HEK293 (cell line): ENCODE measurements around the gene LRFN4.

Source experiments
- CTCF ChIA-PET: fragments of 350-600 bp; formaldehyde crosslinking; extraction: SDS; loops from one replicate; lab custom pipeline; 2021; ENCODE audit warnings: antibody characterized with exemption; lab: Yijun Ruan, JAX
- POLR2A ChIA-PET: fragments of 300-600 bp; formaldehyde crosslinking; extraction: SDS; loops from one replicate; lab custom pipeline; 2020; ENCODE audit warnings: antibody characterized with exemption, inconsistent platforms; lab: Yijun Ruan, JAX
- H3K27ac ChIP-seq: fragments of 200-500 bp; sonication (Bioruptor generic); 2 replicates; pipeline ENCODE4 v1.5.1; 2014; ENCODE audit warnings: low read depth, low read length, control low read depth, inconsistent platforms; ENCODE audit errors: extremely low read depth
- H3K36me3 ChIP-seq, 2 experiments: fragments of 200-500 bp in 1 of 2; sonication (Bioruptor generic) in 1 of 2; 1 replicate in 1 of 2; 2 replicates in 1 of 2; pipeline ENCODE4 v1.5.1; 2014 to 2017; ENCODE audit warnings: inconsistent platforms in 2 of 2, low read length in 2 of 2; ENCODE audit not compliant: control insufficient read depth in 2 of 2, insufficient read depth in 1 of 2
- H3K4me1 ChIP-seq: fragments of 200-500 bp; sonication (Bioruptor generic); 2 replicates; pipeline ENCODE4 v1.5.1; 2014; ENCODE audit warnings: mild to moderate bottlenecking, low read length, inconsistent platforms; ENCODE audit not compliant: control insufficient read depth, insufficient read depth
- H3K4me3 ChIP-seq: 2 replicates; pipeline ENCODE4 v1.5.1; 2011; ENCODE audit warnings: low read depth, mild to moderate bottlenecking, control low read depth, low read length, moderate library complexity
- H3K9me3 ChIP-seq: fragments of 200-500 bp; sonication (Bioruptor generic); 2 replicates; pipeline ENCODE4 v1.5.1; 2014; ENCODE audit warnings: low read depth, low read length, inconsistent platforms; ENCODE audit not compliant: control insufficient read depth, insufficient read depth
- BCL11B ChIP-seq: fragments of 450-650 bp; formaldehyde crosslinking; IDR thresholded peaks from 2 replicates; pipeline ENCODE4 v1.5.1; 2016; ENCODE audit warnings: low read depth, missing biosample characterization, missing genetic modification characterization
- KLF9 ChIP-seq: fragments of 450-650 bp; formaldehyde crosslinking; IDR thresholded peaks from 2 replicates; pipeline ENCODE4 v1.5.1; 2016; ENCODE audit warnings: missing biosample characterization, missing genetic modification characterization, low read depth
- TRIM28 ChIP-seq: IDR thresholded peaks from 2 replicates; pipeline ENCODE4 v1.6.1; 2011; ENCODE audit warnings: low read length, control low read depth, borderline replicate concordance
- ZNF214 ChIP-seq: fragments of 450-650 bp; formaldehyde crosslinking; IDR thresholded peaks from 2 replicates; pipeline ENCODE4 v1.5.1; 2017; ENCODE audit warnings: missing biosample characterization, mild to moderate bottlenecking, missing genetic modification characterization, borderline replicate concordance
- ZNF221 ChIP-seq: fragments of 450-650 bp; formaldehyde crosslinking; IDR thresholded peaks from 2 replicates; pipeline ENCODE4 v1.5.1; 2017; ENCODE audit warnings: missing biosample characterization, missing genetic modification characterization, borderline replicate concordance
- ZNF248 ChIP-seq: fragments of 450-650 bp; formaldehyde crosslinking; IDR thresholded peaks from 2 replicates; pipeline ENCODE4 v1.5.1; 2017; ENCODE audit warnings: missing biosample characterization, missing genetic modification characterization
- ZNF274 ChIP-seq, 2 experiments: fragments of 200-500 bp in 1 of 2; fragments of 450-650 bp in 1 of 2; sonication (Bioruptor generic) in 1 of 2; formaldehyde crosslinking in 1 of 2; IDR thresholded peaks; 2 replicates each; pipeline versions ENCODE4 v1.5.1 to v1.6.1; 2014 to 2016; ENCODE audit warnings: borderline replicate concordance in 1 of 2, inconsistent platforms in 1 of 2, low read length in 1 of 2, missing biosample characterization in 1 of 2, missing genetic modification characterization in 1 of 2
- ZNF311 ChIP-seq: fragments of 450-650 bp; formaldehyde crosslinking; IDR thresholded peaks from 2 replicates; pipeline ENCODE4 v1.5.1; 2017; ENCODE audit warnings: missing biosample characterization, missing genetic modification characterization, borderline replicate concordance
- ZNF354C ChIP-seq: fragments of 450-650 bp; formaldehyde crosslinking; IDR thresholded peaks from 2 replicates; pipeline ENCODE4 v1.5.1; 2016; ENCODE audit warnings: missing biosample characterization, missing genetic modification characterization, low read depth, borderline replicate concordance
- ZNF600 ChIP-seq: fragments of 450-650 bp; formaldehyde crosslinking; IDR thresholded peaks from 2 replicates; pipeline ENCODE4 v1.5.1; 2016; ENCODE audit warnings: missing biosample characterization, missing genetic modification characterization
- ZNF629 ChIP-seq: fragments of 450-650 bp; formaldehyde crosslinking; IDR thresholded peaks from 2 replicates; pipeline ENCODE4 v1.5.1; 2017; ENCODE audit warnings: missing biosample characterization, missing genetic modification characterization
- ZNF660 ChIP-seq: fragments of 450-650 bp; IDR thresholded peaks from 2 replicates; pipeline ENCODE4 v1.5.1; 2018; ENCODE audit warnings: missing biosample characterization, mild to moderate bottlenecking, missing genetic modification characterization
- TF ChIP-seq, protein P1 (sequence below): fragments of 450-650 bp; IDR thresholded peaks from 2 replicates; pipeline ENCODE4 v1.5.1; 2018; ENCODE audit warnings: missing biosample characterization, mild to moderate bottlenecking, missing genetic modification characterization
- TF ChIP-seq, protein P2 (sequence below): fragments of 450-650 bp; formaldehyde crosslinking; IDR thresholded peaks from 2 replicates; pipeline ENCODE4 v1.5.1; 2017; ENCODE audit warnings: missing biosample characterization, missing genetic modification characterization
- TF ChIP-seq, protein P3 (sequence below): fragments of 450-650 bp; formaldehyde crosslinking; IDR thresholded peaks from 2 replicates; pipeline ENCODE4 v1.5.1; 2016; ENCODE audit warnings: missing biosample characterization, missing genetic modification characterization

Gene LRFN4

DNA sequence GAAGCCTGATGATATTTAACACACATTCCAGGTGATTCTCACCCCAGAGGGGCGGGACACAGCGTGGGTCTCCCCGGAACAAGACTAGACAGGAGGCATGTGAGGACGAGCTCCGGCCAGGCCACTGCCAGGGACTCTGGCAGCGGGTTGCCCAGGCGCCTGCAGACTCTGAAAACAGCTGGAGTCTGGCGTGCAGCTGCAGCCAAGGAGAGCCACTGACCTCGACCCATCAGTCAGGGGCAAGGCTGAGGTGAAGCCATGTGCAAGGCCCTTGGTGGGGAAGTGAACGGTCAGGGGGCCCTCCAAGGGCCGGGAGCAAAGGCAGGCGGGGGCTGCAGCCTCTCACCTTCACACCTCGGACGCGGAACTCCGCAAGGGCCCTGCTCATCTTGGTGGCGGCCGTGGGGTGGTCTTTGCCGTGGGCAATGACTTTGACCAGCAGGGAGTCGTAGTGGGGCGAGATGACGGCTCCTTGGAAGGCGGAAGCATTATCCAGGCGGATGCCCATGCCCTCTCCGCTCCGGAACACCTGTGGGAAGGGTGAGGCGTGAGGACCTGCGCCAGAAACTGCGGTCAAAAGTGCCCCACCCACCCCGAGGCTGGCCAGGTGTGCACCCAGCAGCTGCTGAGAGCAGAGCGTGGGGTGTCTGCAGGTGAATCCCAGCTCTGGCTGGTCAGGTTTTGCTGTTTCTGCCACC is 6.7 kb downstream of the LRFN4 start (continued):
- TF ChIP-seq BCL11B (tag by site-specific recombination) (no peak), ZNF629 (tag by site-specific recombination) (no peak), ZNF248 (no peak), ZNF660 (no peak), ZNF214 (tag by site-specific recombination) (no peak), TRIM28 (no peak), ZNF221 (tag by site-specific recombination) (no peak)
- TF ChIP-seq, protein P1, sequence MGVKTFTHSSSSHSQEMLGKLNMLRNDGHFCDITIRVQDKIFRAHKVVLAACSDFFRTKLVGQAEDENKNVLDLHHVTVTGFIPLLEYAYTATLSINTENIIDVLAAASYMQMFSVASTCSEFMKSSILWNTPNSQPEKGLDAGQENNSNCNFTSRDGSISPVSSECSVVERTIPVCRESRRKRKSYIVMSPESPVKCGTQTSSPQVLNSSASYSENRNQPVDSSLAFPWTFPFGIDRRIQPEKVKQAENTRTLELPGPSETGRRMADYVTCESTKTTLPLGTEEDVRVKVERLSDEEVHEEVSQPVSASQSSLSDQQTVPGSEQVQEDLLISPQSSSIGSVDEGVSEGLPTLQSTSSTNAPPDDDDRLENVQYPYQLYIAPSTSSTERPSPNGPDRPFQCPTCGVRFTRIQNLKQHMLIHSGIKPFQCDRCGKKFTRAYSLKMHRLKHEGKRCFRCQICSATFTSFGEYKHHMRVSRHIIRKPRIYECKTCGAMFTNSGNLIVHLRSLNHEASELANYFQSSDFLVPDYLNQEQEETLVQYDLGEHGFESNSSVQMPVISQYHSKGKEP (tag by site-specific recombination), result no peak
- TF ChIP-seq, protein P2, sequence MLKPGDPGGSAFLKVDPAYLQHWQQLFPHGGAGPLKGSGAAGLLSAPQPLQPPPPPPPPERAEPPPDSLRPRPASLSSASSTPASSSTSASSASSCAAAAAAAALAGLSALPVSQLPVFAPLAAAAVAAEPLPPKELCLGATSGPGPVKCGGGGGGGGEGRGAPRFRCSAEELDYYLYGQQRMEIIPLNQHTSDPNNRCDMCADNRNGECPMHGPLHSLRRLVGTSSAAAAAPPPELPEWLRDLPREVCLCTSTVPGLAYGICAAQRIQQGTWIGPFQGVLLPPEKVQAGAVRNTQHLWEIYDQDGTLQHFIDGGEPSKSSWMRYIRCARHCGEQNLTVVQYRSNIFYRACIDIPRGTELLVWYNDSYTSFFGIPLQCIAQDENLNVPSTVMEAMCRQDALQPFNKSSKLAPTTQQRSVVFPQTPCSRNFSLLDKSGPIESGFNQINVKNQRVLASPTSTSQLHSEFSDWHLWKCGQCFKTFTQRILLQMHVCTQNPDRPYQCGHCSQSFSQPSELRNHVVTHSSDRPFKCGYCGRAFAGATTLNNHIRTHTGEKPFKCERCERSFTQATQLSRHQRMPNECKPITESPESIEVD (tag by site-specific recombination), result no peak
- TF ChIP-seq, protein P3, sequence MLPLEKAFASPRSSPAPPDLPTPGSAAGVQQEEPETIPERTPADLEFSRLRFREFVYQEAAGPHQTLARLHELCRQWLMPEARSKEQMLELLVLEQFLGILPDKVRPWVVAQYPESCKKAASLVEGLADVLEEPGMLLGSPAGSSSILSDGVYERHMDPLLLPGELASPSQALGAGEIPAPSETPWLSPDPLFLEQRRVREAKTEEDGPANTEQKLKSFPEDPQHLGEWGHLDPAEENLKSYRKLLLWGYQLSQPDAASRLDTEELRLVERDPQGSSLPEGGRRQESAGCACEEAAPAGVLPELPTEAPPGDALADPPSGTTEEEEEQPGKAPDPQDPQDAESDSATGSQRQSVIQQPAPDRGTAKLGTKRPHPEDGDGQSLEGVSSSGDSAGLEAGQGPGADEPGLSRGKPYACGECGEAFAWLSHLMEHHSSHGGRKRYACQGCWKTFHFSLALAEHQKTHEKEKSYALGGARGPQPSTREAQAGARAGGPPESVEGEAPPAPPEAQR (tag by site-specific recombination), result no peak
- TF ChIP-seq, all 188 proteins: peak for 0

DNA sequence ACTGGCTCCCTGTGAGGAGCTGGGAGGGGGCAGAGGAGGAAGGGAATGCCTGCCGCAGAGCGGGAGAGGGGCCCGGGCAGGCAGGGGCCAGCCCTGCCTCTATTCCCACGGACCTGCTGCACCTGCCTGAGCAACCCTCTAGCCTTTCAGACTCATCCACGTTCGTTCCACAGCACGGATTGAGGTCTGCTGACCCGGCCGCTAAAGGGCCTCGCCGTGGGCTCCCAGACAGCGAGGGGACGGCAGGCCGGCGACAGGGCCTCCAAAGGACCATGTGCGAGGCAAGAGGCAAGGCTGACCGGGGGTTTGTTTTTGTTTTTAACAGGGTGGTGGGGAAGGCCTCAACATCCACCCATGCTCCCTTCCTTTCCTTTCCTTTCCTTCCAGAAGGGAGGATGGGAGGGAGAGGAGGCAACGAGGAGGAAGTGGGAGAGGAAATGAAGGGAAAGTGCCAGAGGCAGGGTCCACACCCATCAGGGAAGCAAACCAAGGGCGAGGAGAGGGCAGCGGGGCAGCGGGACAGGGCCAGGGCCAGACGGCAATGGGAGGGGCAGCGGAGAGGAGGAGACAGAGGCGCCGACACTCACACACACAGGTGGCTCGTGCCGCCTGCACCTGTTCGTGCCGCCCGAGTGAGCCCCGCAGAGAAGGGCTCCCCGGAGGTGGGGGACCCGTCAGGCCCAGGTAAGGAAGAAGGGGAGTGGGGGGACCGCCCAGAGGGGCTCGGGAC is 7.5 kb downstream of the LRFN4 start:
- H3K9me3 ChIP-seq, result no peaks in the 10 kb centered on the region
- ChIA-PET POLR2A (interaction anchor here (0.6 kb wide), 1 partner anchor 659 kb away, joined by 4 read pairs; no protein-coding TSS in a partner anchor), CTCF (interaction anchor here (0.6 kb wide), 1 partner anchor 36 kb away, joined by 3 read pairs; no protein-coding TSS in a partner anchor)
- no peak overlapping the region for H3K27ac ChIP-seq
- no peaks in the 10 kb centered on the region for H3K4me1 ChIP-seq
- no peak overlapping the region for H3K4me3 ChIP-seq
- H3K36me3 ChIP-seq, result peaks cover 0 to 9% of the 10 kb centered on the region in 2 experiments; a peak in 1 of 3 replicates
- TF ChIP-seq ZNF311, result no peak
- no peak for TF ChIP-seq ZNF221 (tag by site-specific recombination)
- no peak for TF ChIP-seq ZNF354C (tag by site-specific recombination)
- TF ChIP-seq KLF9, result no peak

DNA sequence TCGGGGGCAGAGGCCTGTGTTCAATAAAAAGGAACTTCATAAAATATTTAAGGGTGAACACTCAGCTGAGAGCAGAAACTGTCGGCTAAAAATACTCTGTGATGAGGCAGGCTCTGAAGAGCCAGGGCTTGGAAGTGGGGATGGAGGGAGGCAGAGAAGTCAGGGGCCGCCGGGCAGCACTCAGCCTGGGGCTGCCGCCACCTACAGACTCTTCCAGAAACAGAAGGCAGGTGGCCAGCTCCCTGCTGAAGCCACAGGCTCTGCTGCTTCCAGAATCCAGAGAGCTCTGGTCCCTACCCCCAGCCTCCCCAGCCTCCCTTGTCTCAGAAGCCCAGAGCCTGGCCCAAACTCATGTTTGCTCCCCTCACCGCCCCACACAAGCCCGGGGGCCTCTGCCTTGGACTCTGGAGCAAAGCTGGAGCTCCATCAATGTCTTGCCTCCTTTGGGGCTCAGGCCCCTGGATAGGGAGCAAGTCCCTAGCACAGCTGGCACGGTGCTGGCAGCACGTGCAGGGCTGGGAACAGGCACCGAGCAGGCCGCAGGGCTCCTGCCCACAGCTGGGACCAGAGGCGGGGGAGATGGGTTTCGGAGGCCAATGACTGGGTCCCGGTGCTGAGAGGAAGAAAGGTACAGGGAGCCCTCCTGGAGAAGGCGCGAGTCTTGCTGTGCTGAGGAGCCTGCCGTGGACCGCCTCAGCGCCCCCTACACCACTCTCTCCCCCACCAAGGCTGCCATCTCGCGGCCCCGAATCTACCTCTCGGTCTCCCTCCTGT is 8.2 kb downstream of the LRFN4 start:
- CTCF ChIA-PET, result interaction anchor here (0.7 kb wide), 1 partner anchor 24 kb away, joined by 3 read pairs; no protein-coding TSS in a partner anchor
- Histone ChIP-seq H3K4me3 (no peak overlapping the region), H3K4me1 (no peaks in the 10 kb centered on the region), H3K36me3 (peaks cover 0 to 15% of the 10 kb centered on the region in 2 experiments; a peak in 1 of 3 replicates), H3K27ac (no peak overlapping the region), H3K9me3 (no peaks in the 10 kb centered on the region)
- TF ChIP-seq ZNF600 (peak; percentile 50; the same call in 1 of the 2 replicates), ZNF274 (IDR thresholded peaks at IDR 0.05; ENCODE audit: low read length) (no peak), ZNF274 (tag by site-specific recombination; IDR thresholded peaks at IDR 0.05; ENCODE audit: borderline replicate concordance) (no peak)
- POLR2A ChIA-PET, result interaction anchor here (0.6 kb wide), 1 partner anchor 660 kb away, joined by 4 read pairs; no protein-coding TSS in a partner anchor
